ENCODE data around the gene TMEM163. TPM values are rescaled to one million over a fixed set of nuclear protein-coding genes. Genes with fewer than 3 reads are reported as not detected.

Gene TMEM163
- total RNA-seq, 1 experiment from 2014 or later: 0.94 TPM

DNA sequence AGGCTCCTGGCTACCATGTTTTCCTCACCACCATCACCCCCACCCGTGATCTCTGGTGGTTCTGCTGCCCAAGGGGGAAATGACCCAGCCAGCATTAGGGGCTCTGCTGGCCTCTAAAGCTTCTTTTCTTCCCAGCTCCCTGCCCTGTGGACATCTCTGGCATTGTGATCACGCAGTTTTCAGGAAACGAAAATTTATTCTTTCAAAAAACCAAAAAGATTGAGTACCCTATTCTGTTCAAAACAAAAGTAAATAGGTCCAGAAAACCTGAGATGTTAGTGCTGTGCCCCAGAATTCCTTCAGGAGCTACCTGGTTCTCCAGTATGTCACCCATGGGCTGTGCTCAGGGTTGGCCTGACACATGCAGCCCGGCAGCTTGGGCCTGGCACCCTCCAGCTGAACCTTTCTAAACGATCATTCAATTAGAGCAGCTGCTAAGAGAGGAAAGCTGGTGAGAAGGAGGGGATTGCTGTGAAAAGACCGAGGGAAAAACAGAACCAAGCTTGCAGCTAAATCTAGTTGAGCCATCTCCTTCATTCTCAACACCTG, 307.4 kb downstream of the TMEM163 start (continued):
- TF ChIP-seq SMAD4 (CRISPR knock-in tag; IDR thresholded peaks at IDR 0.05) (no peak), CREB1 (CRISPR knock-in tag; IDR thresholded peaks at IDR 0.05) (no peak), NFATC4 (CRISPR knock-in tag; IDR thresholded peaks at IDR 0.05) (no peak), PRRX2 (CRISPR knock-in tag; IDR thresholded peaks at IDR 0.05) (no peak)

DNA sequence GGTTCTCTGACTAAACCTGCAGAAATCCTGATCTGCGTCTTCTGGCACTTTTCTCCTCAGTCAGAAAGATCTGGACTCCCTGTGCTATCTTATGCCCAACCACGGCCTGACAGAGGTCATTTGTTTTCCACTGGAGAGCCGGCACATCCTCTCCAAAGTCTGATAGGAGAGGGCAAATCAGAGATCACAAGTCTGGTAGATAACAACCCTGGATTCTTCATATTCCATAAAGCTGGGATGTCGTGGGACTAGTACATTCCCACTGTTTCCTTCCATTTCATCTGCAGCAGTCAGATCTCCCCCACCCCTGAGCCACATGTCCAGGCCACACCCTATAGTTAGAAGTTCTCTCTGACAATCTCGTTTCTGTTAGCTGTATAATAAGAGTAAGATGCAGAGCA, 308.0 kb downstream of the TMEM163 start:
- Mint-ChIP-seq H3K4me1 (peaks cover 13% of the 10 kb centered on the region), H3K36me3 (no peaks in the 10 kb centered on the region), H3K9me3 (no peaks in the 10 kb centered on the region), H3K4me3 (no peak overlapping the region), H3K27me3 (ENCODE audit: low read depth) (no peaks in the 10 kb centered on the region), H3K27ac (no peak overlapping the region)
- TF ChIP-seq, protein P1, sequence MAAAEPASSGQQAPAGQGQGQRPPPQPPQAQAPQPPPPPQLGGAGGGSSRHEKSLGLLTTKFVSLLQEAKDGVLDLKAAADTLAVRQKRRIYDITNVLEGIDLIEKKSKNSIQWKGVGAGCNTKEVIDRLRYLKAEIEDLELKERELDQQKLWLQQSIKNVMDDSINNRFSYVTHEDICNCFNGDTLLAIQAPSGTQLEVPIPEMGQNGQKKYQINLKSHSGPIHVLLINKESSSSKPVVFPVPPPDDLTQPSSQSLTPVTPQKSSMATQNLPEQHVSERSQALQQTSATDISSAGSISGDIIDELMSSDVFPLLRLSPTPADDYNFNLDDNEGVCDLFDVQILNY (CRISPR knock-in tag; IDR thresholded peaks at IDR 0.05): no peak
- TF ChIP-seq NR3C1 (CRISPR knock-in tag; conservative IDR thresholded peaks at IDR 0.05; ENCODE audit: low read depth) (no peak), ZNF138 (CRISPR knock-in tag; conservative IDR thresholded peaks at IDR 0.05) (no peak), ZNF219 (CRISPR knock-in tag; IDR thresholded peaks at IDR 0.05; ENCODE audit: borderline replicate concordance) (no peak), ZNF423 (CRISPR knock-in tag; IDR thresholded peaks at IDR 0.05) (no peak)
- TF ChIP-seq, protein P2, sequence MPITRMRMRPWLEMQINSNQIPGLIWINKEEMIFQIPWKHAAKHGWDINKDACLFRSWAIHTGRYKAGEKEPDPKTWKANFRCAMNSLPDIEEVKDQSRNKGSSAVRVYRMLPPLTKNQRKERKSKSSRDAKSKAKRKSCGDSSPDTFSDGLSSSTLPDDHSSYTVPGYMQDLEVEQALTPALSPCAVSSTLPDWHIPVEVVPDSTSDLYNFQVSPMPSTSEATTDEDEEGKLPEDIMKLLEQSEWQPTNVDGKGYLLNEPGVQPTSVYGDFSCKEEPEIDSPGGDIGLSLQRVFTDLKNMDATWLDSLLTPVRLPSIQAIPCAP (CRISPR knock-in tag; IDR thresholded peaks at IDR 0.05): no peak
- DNase-seq (ENCODE audit: low spot score): no peak
- CTCF ChIA-PET: interaction anchor here (1.5 to 3.3 kb wide), 13 partner anchors 9 to 525 kb away, joined by 3 to 43 read pairs (median 10); no protein-coding TSS in a partner anchor
- ATAC-seq: no peak
- POLR2A ChIA-PET: no interaction called here

DNA sequence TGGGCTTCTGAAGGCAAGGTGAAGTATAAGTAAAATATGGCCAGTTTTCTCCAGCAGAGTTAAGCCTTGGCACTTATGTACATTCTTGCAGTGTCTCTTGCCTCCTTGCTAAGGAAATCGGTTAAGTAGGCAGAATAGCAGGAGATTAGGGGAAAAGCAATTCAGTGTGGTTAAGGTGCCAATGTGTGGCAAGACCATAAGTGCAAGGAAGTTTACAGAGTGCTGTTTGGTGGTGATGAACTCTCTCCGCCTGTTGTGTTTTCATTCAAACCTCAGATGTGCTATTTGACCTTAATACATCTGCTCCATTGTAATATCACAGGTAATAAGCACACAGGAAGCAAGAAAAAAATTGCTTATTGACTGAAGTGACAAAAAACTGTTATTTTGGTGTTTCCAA, 308.8 kb downstream of the TMEM163 start:
- no peak for ATAC-seq
- Mint-ChIP-seq H3K9me3 (no peaks in the 10 kb centered on the region), H3K4me3 (no peak overlapping the region), H3K27me3 (ENCODE audit: low read depth) (no peaks in the 10 kb centered on the region), H3K36me3 (no peaks in the 10 kb centered on the region), H3K4me1 (peaks cover 13% of the 10 kb centered on the region), H3K27ac (no peak overlapping the region)
- no peak for DNase-seq (ENCODE audit: low spot score)
- TF ChIP-seq CREB1 (CRISPR knock-in tag; IDR thresholded peaks at IDR 0.05) (no peak), ETV6 (CRISPR knock-in tag; IDR thresholded peaks at IDR 0.05) (no peak), ATF1 (CRISPR knock-in tag; IDR thresholded peaks at IDR 0.05) (no peak), ZNF263 (CRISPR knock-in tag; IDR thresholded peaks at IDR 0.05; ENCODE audit: low read depth) (no peak)
- TF ChIP-seq, protein P3, sequence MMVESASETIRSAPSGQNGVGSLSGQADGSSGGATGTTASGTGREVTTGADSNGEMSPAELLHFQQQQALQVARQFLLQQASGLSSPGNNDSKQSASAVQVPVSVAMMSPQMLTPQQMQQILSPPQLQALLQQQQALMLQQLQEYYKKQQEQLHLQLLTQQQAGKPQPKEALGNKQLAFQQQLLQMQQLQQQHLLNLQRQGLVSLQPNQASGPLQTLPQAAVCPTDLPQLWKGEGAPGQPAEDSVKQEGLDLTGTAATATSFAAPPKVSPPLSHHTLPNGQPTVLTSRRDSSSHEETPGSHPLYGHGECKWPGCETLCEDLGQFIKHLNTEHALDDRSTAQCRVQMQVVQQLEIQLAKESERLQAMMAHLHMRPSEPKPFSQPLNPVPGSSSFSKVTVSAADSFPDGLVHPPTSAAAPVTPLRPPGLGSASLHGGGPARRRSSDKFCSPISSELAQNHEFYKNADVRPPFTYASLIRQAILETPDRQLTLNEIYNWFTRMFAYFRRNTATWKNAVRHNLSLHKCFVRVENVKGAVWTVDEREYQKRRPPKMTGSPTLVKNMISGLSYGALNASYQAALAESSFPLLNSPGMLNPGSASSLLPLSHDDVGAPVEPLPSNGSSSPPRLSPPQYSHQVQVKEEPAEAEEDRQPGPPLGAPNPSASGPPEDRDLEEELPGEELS (CRISPR knock-in tag; IDR thresholded peaks at IDR 0.05): no peak
- TF ChIP-seq, protein P4, sequence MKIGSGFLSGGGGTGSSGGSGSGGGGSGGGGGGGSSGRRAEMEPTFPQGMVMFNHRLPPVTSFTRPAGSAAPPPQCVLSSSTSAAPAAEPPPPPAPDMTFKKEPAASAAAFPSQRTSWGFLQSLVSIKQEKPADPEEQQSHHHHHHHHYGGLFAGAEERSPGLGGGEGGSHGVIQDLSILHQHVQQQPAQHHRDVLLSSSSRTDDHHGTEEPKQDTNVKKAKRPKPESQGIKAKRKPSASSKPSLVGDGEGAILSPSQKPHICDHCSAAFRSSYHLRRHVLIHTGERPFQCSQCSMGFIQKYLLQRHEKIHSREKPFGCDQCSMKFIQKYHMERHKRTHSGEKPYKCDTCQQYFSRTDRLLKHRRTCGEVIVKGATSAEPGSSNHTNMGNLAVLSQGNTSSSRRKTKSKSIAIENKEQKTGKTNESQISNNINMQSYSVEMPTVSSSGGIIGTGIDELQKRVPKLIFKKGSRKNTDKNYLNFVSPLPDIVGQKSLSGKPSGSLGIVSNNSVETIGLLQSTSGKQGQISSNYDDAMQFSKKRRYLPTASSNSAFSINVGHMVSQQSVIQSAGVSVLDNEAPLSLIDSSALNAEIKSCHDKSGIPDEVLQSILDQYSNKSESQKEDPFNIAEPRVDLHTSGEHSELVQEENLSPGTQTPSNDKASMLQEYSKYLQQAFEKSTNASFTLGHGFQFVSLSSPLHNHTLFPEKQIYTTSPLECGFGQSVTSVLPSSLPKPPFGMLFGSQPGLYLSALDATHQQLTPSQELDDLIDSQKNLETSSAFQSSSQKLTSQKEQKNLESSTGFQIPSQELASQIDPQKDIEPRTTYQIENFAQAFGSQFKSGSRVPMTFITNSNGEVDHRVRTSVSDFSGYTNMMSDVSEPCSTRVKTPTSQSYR (CRISPR knock-in tag; IDR thresholded peaks at IDR 0.05): no peak
- TF ChIP-seq, protein P5, sequence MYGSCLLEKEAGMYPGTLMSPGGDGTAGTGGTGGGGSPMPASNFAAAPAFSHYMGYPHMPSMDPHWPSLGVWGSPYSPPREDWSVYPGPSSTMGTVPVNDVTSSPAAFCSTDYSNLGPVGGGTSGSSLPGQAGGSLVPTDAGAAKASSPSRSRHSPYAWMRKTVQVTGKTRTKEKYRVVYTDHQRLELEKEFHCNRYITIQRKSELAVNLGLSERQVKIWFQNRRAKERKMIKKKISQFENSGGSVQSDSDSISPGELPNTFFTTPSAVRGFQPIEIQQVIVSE (CRISPR knock-in tag; IDR thresholded peaks at IDR 0.05; ENCODE audit: borderline replicate concordance): no peak
- TF ChIP-seq, protein P6, sequence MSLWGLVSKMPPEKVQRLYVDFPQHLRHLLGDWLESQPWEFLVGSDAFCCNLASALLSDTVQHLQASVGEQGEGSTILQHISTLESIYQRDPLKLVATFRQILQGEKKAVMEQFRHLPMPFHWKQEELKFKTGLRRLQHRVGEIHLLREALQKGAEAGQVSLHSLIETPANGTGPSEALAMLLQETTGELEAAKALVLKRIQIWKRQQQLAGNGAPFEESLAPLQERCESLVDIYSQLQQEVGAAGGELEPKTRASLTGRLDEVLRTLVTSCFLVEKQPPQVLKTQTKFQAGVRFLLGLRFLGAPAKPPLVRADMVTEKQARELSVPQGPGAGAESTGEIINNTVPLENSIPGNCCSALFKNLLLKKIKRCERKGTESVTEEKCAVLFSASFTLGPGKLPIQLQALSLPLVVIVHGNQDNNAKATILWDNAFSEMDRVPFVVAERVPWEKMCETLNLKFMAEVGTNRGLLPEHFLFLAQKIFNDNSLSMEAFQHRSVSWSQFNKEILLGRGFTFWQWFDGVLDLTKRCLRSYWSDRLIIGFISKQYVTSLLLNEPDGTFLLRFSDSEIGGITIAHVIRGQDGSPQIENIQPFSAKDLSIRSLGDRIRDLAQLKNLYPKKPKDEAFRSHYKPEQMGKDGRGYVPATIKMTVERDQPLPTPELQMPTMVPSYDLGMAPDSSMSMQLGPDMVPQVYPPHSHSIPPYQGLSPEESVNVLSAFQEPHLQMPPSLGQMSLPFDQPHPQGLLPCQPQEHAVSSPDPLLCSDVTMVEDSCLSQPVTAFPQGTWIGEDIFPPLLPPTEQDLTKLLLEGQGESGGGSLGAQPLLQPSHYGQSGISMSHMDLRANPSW (CRISPR knock-in tag; conservative IDR thresholded peaks at IDR 0.05; ENCODE audit: low read depth): no peak
- ChIA-PET POLR2A (no interaction called here), CTCF (interaction anchor here (2.6 kb wide), 1 partner anchor 17 kb away, joined by 28 read pairs; no protein-coding TSS in a partner anchor)

All from WTC11 (cell line).